NK-92 (cell line): Measurements from ENCODE around the gene LYST.
"Not testable (repeated sequence)": the region's sequence is repeated elsewhere in the genome, so short reads cannot be mapped to it uniquely, and the experiment has no call there.

Experiments used
- DNase-seq: peaks from one replicate; lab custom pipeline; 2025; ENCODE audit not compliant: unreplicated experiment; lab: John Stamatoyannopoulos, UW

LYST gene

DNA sequence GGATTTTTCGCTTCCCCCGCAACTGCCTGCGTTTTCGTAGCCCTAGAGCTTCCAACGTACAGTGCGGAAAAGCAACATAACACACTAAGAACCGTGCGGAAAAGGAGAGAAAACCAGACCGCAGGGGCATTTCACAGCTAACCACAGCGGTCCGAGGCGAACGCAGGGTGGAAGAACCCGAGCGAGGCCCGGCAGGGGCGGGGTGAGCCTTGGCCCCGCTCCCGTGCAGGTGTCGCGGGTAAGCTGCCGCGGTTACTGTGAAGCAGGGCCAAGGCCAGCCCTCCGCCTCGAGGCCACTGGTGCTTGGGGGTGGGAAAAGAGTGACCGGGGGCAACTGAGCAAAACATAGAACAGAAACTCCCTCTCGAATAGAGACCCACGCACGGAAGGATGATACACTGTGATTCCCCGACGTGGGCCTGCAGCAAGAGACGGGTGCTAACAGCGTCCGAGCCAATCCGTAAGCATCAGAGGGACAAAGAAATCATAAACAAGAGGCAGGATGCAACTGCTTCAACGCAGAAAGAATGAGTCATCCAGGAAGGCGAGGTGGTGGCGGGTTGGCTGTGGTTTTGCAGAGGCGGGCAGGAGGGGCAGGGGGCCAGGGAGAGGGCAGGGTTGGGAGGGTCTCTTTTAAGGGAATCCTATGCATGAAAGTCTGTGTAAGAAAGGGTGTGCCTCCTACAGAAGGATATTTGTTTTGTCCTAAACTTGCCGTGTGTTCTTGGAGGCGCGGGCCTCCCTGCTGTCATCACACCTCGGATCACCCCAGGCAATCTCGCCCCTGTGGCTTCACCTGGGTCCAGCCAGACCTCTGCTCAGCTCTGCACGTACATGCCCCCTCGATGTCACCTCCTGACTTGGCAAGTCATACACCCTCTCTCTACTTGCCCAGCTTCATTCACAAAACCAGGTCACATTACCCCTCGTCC lies 224.4 kb downstream of the LYST start:
- no peak for DNase-seq

DNA sequence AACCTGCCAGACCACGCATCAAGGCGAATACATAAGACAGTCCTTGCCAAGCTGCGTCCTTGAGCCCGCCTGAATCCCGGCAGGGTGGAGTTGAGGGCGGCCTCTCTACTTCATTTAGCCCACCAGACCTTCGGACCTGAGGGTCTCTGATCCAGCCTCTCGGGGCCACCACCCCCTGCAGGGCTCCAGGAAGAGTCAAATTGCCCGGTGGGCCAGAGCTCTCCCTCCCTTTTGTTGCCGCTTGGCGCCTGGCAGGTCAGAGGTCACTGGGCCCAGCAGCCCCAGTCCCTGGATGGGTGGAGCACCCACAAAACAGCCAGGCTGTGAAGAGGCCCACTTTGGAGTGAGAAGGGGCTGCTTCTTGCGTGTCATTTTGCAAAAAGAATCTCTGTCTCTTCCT lies 226.1 kb downstream of the LYST start:
- DNase-seq = no peak

DNA sequence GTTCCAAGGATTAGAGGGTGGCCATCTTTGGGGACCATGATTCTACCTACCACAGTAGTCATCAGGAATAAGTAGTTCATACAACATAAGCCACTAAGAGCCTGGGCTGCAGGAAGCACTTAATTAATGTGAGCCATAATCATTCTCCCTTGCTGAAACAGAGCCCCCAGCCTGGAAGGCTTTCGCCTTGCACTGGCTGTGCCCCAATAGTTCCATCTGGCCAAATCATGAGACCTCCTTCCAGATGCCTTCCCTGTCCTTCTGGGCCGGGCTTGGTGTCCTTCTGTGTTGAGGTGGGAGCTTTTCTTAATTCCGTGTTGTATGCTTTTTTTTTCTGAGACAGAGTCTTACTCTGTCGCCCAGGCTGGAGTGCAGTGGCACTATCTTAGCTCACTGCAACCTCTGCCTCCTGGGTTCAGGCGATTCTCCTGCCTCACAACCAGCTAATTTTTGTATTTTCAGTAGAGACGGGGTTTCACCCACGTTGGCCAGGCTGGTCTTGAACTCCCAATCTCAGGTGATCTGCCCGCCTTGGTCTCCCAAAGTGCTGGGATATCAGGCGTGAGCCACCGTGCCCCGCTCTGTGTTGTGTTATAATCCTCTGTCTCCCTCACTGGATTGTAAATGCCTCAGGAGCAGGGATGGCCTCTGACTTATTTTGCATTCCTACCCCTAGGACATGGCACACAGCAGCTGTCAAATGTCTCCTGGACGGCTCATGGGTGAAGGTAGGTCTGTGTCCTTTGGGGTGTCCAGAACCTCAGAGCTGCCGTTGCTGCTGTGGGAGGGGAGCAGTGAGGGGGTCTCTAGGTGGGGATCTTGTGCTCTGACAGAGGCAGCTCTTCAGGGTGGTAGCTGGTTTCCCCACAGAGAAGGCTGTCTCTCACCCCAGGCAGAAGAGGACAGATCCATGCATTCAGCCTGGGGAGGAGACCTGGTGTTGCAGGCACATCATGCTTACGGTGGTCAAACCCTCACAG lies 227.2 kb downstream of the LYST start:
- no peak for DNase-seq

DNA sequence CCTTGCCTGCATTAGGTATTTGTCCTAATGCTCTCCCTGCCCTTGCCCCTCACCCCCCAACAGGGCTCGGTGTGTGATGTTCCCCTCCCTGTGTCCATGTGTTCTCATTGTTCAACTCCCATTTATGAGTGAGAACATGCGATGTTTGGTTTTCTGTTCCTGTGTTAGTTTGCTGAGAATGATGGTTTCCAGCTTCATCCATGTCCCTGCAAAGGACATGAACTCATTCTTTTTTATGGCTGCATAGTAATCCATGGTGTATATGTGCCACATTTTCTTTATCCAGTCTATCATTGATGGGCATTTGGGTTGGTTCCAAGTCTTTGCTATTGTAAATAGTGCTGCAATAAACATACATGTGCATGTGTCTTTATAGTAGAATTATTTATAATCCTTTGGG lies 228.1 kb downstream of the LYST start:
- not testable (repeated sequence) for DNase-seq

DNA sequence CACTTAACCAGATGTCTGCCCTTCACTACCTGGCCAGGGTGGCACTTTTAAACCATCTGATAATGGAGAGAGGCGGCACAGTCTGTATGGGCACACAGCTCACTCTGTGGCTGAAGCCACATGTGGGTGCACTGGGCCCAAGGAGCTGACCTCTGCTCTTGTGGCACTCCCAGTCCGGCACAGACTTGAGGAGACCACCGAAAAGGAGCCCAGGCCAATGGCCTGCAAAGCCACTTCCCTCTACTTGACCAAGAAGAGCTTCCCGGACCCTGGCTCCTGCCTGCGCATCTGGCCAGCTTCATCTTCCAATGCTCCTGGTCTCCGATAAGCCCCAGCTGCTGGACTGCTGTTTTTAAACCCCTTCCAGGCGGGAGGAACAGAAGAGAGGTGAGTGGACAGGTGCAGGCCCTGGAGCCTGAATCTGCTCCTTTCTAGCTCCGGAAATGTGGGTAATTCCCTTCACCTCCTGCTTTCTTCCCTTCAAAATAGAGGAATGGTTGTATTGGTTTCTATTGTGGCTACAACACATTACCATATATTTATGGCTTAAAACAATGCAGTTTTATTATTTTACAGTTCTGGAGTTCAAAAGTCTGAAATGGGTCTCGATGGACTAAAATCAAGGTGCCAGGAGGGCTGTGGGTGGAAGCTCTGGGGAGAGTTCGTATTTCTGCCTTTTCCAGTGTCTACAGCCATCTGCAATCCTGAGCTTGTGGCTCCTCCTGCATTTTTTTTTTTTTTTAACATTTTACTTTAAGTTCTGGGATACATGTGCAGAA lies 228.8 kb downstream of the LYST start:
- DNase-seq = no peak

DNA sequence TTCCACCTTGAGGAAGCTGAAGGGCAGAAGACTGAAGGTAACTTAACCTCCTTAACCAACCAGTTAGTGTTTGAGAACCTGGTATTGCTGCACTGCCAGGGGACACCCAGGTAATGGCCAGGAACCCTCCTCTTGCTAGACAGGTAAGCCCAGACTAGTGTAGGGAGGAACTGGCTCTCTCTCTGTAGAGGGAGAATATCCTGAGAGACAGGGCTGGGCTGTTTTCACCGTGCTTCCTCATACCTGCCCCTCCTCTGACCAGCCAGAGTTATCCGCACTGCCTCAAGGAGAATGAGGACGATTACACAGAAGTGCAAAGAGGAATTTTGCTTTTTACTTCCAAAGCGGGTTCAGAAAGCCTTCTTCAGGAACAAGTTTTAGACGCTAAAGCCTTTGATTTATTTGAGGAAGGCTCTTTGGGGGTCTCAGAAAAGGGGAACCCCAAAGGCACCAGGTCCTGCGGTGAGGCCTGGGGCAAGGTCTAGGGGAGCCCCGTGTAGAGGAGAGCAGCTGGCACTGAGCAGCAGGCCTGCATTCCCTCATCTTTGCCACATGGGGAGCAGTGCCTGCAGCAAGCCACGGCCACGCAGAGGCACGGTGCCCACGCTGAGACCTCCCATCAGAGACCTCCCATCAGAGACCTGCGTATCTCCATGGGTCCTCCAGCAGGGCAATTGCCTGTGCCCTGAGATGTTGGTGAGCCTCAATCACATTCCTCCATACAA lies 230.6 kb downstream of the LYST start:
- no peak for DNase-seq

DNA sequence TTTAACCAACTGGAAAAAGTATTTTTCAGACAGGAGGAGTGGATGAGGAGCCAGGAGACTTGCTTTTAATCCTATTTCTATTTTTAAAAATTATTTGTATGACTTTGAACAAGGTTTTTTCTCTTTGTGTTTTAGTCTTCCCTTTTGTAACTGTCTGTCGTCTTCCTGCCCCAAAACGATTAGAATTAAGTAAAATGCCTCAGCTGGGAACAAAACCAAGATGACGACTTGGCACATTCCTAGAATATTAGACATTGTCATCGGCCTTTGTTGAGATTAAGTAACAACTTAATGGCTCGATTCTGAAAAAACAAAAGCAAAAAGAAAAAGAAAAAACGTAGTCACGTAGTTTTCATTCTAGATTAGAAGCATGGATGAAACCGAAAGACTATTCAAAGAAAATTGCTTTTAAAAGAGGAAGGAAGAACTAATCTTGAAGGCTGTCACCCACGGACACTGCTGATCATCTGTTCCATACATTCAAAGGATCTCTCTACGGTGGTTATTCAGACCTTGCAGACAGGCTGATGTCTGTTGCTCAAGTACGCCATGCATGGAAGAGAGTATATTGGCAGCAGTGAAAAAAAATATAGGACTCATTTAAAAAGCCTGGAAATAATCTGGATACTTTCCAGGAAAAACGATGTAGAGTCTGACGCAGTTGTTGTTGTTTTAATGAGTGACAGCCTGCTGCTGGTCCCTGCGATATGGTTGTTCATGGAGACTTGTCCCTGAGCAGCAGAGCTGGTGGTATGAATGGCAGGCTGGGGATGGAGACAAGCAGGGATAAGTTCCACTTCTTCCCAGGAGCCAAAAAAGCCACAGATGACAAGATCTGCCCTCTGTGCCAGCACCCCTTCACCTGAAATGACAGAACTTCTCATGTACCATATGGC lies 234.0 kb downstream of the LYST start:
- DNase-seq = no peak

DNA sequence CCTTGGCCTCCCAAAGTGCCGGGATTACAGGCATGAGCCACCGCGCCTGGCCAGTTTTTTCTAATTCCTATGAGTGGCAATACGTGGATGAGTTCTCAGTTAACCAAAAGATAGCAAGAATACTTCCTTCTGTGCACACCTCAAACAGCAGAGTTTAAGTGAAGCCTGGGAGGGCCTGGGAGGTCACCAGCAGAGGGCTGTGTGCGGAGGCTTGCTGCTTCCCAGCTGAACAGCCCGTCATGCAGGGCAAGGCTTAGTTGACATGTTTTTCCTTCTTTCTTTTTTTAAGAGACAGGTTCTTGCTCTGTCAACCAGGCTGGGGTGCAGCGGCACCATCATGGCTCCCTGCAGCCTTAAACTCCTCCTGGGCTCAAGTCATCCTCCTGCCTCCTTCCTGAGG lies 234.9 kb downstream of the LYST start:
- DNase-seq = no peak

DNA sequence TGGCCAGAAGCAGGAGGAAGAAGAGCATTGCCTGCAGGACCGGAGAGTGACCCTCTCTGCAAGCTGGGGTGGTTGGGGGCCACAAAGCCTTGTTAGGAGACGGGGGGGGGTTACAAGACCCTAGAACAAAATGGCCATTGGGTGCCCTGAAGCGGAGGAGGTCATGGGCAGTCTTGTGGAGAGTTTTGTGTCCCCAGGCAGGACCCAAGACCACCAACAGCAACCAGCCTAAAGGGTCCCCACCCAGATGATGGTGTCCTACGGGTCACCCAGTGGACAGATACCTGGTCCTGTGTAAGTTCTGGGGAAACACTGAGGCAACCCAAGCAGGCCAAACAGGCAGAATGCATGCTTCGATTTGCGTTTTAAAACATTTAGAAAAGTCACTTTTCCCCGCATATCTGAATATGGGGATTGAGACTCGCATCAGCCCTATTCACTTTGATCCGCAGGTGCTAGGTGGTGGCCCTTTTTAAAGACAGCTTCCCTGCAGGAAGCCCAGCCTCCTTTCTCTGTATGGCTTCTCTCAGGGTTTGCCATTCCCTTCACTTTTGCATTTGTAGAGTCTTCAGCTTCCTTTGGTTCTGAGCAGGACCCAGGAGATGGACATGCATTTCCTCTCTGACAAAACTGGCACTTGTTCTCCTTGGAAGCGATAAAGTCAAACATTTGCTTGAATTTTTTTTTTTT lies 238.2 kb downstream of the LYST start:
- DNase-seq = no peak

DNA sequence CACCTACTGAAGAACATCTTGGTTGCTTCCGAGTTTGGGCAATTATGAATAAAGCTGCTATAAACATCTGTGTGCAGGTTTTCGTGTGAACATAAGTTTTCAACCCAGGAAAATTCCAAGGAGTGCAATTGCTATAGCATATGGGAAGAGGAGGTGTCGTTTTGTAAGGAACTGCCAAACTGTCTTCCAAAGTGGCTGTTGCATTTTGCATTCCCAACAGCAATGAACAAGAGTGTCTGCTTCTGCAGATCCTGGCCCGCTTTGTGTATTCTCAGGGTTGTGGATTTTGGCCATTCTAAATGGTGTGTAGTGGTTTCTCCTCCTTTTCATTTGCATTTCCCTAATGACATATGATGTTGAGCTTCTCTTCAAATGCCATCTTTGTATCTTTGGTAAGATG lies 240.9 kb downstream of the LYST start:
- no peak for DNase-seq

DNA sequence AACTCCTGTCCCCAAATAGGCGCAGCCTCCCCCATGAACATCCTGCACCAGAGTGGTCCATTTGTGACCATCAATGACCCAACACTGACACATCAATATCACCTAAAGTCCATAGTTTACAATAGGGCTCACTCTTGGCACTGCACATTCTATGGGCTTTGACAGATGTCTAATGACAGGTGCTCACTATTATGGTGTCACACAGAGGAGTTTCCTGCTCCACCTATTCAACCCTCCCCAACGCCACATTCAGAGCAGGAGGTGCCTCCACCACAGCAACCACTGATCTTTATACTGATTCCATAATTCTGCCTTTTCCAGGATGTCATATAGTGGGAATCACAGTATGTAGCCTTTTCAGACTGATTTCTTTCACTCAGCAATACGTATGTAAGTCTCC lies 241.4 kb downstream of the LYST start:
- no peak for DNase-seq

DNA sequence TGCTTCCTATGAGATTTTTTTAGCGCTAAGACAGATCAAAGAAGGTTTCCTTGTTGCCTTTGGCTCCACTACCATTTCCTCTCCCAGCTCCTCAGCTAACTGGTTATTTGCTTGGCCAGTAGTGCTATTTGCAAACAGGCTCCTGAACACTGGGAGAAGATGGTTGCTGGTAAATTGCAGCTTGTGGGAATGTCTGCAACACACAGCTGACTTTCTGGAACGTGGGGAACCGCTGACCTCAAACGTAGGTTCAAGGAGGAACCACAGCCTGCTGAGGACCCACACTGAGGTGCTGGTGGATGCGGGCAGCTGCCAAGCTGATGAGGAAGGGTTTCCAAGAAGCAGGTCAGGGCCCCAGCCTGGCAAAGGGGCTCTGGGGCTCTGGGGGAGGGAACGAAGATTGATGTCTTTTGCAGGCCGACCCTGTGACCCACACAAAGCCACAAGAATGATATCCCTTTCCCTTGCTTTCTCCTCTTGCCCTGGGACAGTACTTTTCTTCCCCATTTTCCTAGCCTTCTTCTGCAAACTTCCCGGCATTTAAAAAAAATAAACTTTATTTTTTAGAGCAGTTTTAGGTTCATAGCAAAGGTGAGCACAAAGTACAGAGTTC lies 241.9 kb downstream of the LYST start:
- DNase-seq = no peak

DNA sequence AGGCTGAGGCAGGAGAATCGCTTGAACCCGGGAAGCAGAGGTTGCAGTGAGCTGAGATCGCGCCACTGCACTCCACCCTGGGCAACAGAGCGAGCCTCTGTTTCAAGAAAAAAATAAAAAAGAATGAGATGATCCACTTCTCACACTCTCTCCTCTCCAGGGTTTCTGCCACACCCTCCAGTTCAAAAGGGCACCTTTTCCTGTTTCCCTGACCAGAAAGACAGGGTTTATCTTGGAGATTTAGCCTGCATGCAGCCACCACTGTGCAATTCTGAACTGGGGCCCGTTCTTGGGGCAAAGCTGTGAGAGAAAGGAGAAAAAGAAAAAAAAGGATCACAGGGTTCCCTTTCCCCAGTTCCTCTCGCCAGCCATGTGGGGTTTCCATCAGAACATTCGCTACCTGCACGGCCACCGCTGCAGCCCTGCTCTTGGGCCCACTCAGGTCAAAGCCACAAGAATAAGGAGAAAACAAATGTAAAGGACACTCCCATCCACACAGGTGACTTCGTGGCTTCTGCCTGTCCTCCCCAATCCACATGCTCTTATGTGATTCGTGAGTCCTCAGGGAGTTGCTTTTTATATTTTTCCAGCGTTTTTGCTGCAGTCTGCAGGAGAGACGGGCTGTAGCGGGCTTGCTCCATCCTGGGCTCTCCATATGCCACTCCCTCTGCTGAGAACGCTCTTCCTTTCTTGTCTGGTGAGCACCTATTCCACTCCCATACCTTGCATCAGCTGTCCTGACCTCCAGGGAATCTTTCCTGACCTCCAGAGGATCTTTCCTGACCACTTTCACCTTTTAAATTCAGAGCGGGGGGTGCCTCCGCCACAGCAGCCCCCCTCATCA lies 243.5 kb downstream of the LYST start:
- DNase-seq = no peak

DNA sequence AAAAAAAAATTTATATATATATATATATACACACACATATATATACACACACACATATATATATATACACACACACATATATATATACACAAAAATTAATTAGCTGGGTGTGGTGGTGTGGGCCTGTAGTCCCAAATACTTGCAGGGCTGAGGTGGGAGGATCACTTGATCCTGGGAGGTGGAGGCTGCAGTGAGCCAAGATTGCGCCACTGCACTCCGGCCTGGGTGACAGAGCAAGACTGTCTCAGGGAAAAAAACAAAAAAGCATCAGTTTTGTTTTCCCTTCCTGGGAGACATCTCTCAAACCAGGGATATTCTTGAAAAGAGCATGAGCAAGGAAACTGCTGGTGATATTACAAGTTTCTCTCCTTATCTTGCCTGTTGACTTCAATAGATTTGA lies 247.6 kb downstream of the LYST start:
- DNase-seq = not testable (repeated sequence)

DNA sequence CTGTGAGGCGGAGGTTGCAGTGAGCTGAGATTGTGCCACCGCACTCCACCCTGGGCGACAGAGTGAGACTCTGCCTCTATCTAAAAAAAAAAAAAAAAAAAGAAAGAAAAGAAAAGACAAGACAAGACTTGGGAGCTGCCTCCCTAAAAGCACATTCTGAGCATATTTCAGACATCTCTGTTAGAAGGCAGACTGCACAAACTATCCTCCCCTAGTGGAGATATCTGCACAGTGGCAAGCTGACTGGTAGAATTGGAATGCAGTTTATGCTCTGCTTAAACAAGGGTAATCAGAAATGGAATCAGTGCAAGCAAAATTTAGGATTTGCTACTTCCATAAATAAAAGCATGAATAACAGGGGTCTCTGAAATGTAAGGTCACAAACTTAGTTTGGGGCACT lies 248.9 kb downstream of the LYST start:
- no peak for DNase-seq

DNA sequence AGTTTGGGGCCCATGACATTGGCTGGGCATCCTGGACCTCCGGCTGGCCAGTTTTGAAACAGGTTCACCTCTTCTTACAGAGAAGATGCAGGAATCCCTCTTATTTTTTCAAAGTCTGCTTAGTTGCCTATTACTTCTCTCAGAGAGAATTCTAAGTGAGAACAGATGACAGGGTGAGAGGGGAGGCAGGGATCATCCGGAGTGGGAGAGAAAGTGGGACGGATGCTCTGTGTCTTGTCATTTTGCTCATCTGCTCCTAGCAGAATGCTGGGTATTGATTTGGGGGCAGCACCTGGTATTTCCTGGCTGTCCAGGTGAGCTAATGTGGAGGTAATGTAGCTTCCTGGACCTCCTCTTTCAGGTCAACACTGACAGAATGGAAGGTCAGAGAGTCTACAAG lies 249.6 kb downstream of the LYST start:
- DNase-seq = no peak

DNA sequence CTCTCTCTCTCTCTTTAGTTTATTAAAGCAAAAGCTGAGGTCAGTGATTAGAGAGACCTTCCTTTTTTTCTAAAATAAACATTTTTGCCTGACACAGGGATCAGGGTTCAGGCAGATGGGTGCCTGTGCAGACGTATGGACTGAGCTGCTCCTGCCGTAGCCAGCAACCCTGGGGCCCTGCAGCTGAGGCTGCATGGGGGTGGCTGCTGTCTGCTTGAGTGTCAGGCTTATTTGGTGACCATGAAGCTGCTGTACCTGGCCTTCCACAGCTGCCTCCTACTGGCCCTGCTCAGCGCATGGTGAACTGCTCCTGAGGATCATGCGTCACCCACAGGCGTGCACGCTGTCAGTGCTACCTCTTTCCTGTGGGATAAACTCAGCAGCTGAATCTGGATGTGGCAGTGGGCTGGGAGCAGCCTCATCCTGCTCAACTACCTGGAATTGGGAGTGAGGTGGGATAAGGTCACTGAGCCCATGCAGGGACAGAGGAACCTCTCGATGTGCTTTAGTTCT lies 252.2 kb downstream of the LYST start:
- no peak for DNase-seq
